Mesenchymal stem cell (in vitro differentiated cells and primary cell): ENCODE measurements around the gene NEK10.

Experiments used
- DNase-seq: peaks from one replicate; pipeline ENCODE4 v3.0.0-alpha.2; 2013
- H2AFZ ChIP-seq: one replicate; pipeline ENCODE4 v1.6.1; 2013; ENCODE audit warnings: low read depth, mild to moderate bottlenecking, control low read depth, inconsistent platforms, low read length, moderate library complexity
- H2AK5ac ChIP-seq: 2 replicates; pipeline ENCODE4 v1.6.1; 2013; ENCODE audit warnings: low read length, moderate library complexity, mild to moderate bottlenecking, inconsistent platforms; ENCODE audit not compliant: severe bottlenecking
- H2BK120ac ChIP-seq: one replicate; pipeline ENCODE4 v1.6.1; 2013; ENCODE audit warnings: low read depth, mild to moderate bottlenecking, inconsistent platforms, low read length, moderate library complexity
- H2BK12ac ChIP-seq, 2 experiments: one replicate each; pipeline ENCODE4 v1.6.1; 2013; ENCODE audit warnings: inconsistent platforms in 2 of 2, low read length in 2 of 2, mild to moderate bottlenecking in 2 of 2, moderate library complexity in 2 of 2, control low read depth in 1 of 2
- H2BK15ac ChIP-seq: one replicate; pipeline ENCODE4 v1.6.1; 2013; ENCODE audit warnings: mild to moderate bottlenecking, low read depth, inconsistent platforms; ENCODE audit not compliant: poor library complexity, severe bottlenecking
- H2BK5ac ChIP-seq: 2 replicates; pipeline ENCODE4 v1.6.1; 2013; ENCODE audit warnings: low read depth, mild to moderate bottlenecking, low read length, control low read depth, inconsistent platforms; ENCODE audit not compliant: poor library complexity, severe bottlenecking
- H3K14ac ChIP-seq, 2 experiments: one replicate each; pipeline ENCODE4 v1.6.1; 2013; ENCODE audit warnings: inconsistent platforms in 2 of 2, low read length in 2 of 2, control low read depth in 1 of 2, mild to moderate bottlenecking in 1 of 2, moderate library complexity in 1 of 2
- H3K18ac ChIP-seq, 2 experiments: one replicate each; pipeline ENCODE4 v1.6.1; 2013; ENCODE audit warnings: inconsistent platforms in 2 of 2, low read length in 2 of 2, control low read depth in 1 of 2, low read depth in 1 of 2, mild to moderate bottlenecking in 1 of 2
- H3K23ac ChIP-seq, 2 experiments: one replicate each; pipeline ENCODE4 v1.6.1; 2013; ENCODE audit warnings: inconsistent platforms in 2 of 2, low read length in 2 of 2, mild to moderate bottlenecking in 2 of 2, moderate library complexity in 2 of 2, control low read depth in 1 of 2
- H3K27ac ChIP-seq: 2 replicates; pipeline ENCODE4 v1.5.1; 2013; ENCODE audit warnings: mild to moderate bottlenecking, moderate library complexity, low read length, control low read depth, inconsistent platforms; ENCODE audit not compliant: poor library complexity, severe bottlenecking
- H3K27me3 ChIP-seq, 2 experiments: 2 replicates each; pipeline versions ENCODE4 v1.6.1 to v1.7.0; 2013; ENCODE audit warnings: low read length in 2 of 2, mild to moderate bottlenecking in 2 of 2, moderate library complexity in 2 of 2, control low read depth in 1 of 2, inconsistent platforms in 1 of 2; ENCODE audit not compliant: control insufficient read depth in 1 of 2, insufficient read depth in 1 of 2
- H3K36me3 ChIP-seq, 2 experiments: 2 replicates each; pipeline versions ENCODE4 v1.6.1 to v1.7.0; 2013; ENCODE audit warnings: low read length in 2 of 2, control low read depth in 1 of 2, inconsistent platforms in 1 of 2, low read depth in 1 of 2, mild to moderate bottlenecking in 1 of 2; ENCODE audit not compliant: insufficient read depth in 2 of 2, control insufficient read depth in 1 of 2
- H3K4ac ChIP-seq, 2 experiments: one replicate each; pipeline ENCODE4 v1.6.1; 2013; ENCODE audit warnings: inconsistent platforms in 2 of 2, low read length in 2 of 2, mild to moderate bottlenecking in 2 of 2, moderate library complexity in 2 of 2, control low read depth in 1 of 2, low read depth in 1 of 2
- H3K4me1 ChIP-seq: 2 replicates; pipeline ENCODE4 v1.6.1; 2013; ENCODE audit warnings: low read depth, low read length, control low read depth; ENCODE audit not compliant: control insufficient read depth, insufficient read depth
- H3K4me2 ChIP-seq: 2 replicates; pipeline ENCODE4 v1.6.1; 2013; ENCODE audit warnings: low read length, mild to moderate bottlenecking, inconsistent platforms; ENCODE audit not compliant: poor library complexity, severe bottlenecking
- H3K4me3 ChIP-seq, 2 experiments: 2 replicates each; pipeline versions ENCODE4 v1.5.1 to v1.7.0; 2013; ENCODE audit warnings: low read length in 2 of 2, mild to moderate bottlenecking in 2 of 2, control low read depth in 1 of 2, low read depth in 1 of 2; ENCODE audit not compliant: insufficient read depth in 1 of 2
- H3K79me1 ChIP-seq: replicated peaks from 2 replicates; pipeline ENCODE4 v1.6.1; 2013; ENCODE audit warnings: mild to moderate bottlenecking, control low read depth, low read length, inconsistent platforms; ENCODE audit not compliant: poor library complexity, severe bottlenecking
- H3K9ac ChIP-seq: 2 replicates; pipeline ENCODE4 v1.7.0; 2013; ENCODE audit warnings: mild to moderate bottlenecking, low read length, moderate library complexity
- H3K9me3 ChIP-seq: 2 replicates; pipeline ENCODE4 v1.7.0; 2013; ENCODE audit warnings: mild to moderate bottlenecking, low read length; ENCODE audit not compliant: control insufficient read depth
- H4K8ac ChIP-seq: one replicate; pipeline ENCODE4 v1.6.1; 2013; ENCODE audit warnings: inconsistent platforms, mild to moderate bottlenecking, low read length, moderate library complexity
- H4K91ac ChIP-seq: one replicate; pipeline ENCODE4 v1.6.1; 2013; ENCODE audit warnings: mild to moderate bottlenecking, low read length, inconsistent platforms
- WGBS: methylation state at CpG from one replicate; pipeline ENCODE4 v1.1.7; 2013; ENCODE audit warnings: mixed read lengths; 5-methylcytosine and 5-hydroxymethylcytosine counted together

Gene NEK10

GRCh38 chr3:27228805-27229204 is 140.4 kb downstream of the NEK10 start:
- Histone ChIP-seq H3K4me3 (no peak overlapping the region), H4K8ac (no peak overlapping the region), H2BK15ac (no peak overlapping the region), H2AK5ac (no peak overlapping the region), H4K91ac (no peak overlapping the region), H3K36me3 (peaks cover 0 to 69% of the 10 kb centered on the region in 2 experiments), H3K23ac (no peak overlapping the region), H3K14ac (no peak overlapping the region), H3K4ac (no peak overlapping the region), H3K79me1 (no peaks in the 10 kb centered on the region), H3K9me3 (peaks cover 10% of the 10 kb centered on the region), H3K27me3 (no peaks in the 10 kb centered on the region), H3K4me2 (no peak overlapping the region), H3K9ac (no peak overlapping the region), H2BK5ac (no peak overlapping the region), H2BK120ac (no peak overlapping the region), H3K4me1 (no peaks in the 10 kb centered on the region), H2BK12ac (no peak overlapping the region), H2AFZ (no peak overlapping the region), H3K27ac (no peak overlapping the region), H3K18ac (no peak overlapping the region)
- no peak for DNase-seq
- WGBS: 60% methylated on average over 1 of the region's 2 CpGs

GRCh38 chr3:27224197-27224596 is 145.0 kb downstream of the NEK10 start:
- Histone ChIP-seq H2BK15ac (no peak overlapping the region), H3K23ac (no peak overlapping the region), H2AFZ (no peak overlapping the region), H3K18ac (no peak overlapping the region), H3K36me3 (peaks cover 0 to 52% of the 10 kb centered on the region in 2 experiments), H2BK5ac (no peak overlapping the region), H2BK120ac (no peak overlapping the region), H3K27me3 (no peaks in the 10 kb centered on the region), H3K4me1 (no peaks in the 10 kb centered on the region), H3K14ac (no peak overlapping the region), H3K9ac (no peak overlapping the region), H4K91ac (no peak overlapping the region), H3K27ac (no peak overlapping the region), H2AK5ac (no peak overlapping the region), H3K79me1 (no peaks in the 10 kb centered on the region), H3K9me3 (peaks cover 3% of the 10 kb centered on the region), H2BK12ac (no peak overlapping the region), H3K4ac (no peak overlapping the region), H3K4me3 (no peak overlapping the region), H4K8ac (no peak overlapping the region), H3K4me2 (no peak overlapping the region)
- WGBS: 93% methylated on average over 3 of the region's 3 CpGs
- no peak for DNase-seq

GRCh38 chr3:27221264-27221932 is 147.8 kb downstream of the NEK10 start:
- Histone ChIP-seq H3K4me3 (no peak overlapping the region), H3K18ac (no peak overlapping the region), H2BK120ac (no peak overlapping the region), H4K91ac (no peak overlapping the region), H3K4ac (no peak overlapping the region), H3K36me3 (peaks cover 0 to 35% of the 10 kb centered on the region in 2 experiments), H3K79me1 (no peaks in the 10 kb centered on the region), H3K4me1 (no peaks in the 10 kb centered on the region), H2BK12ac (no peak overlapping the region), H3K9ac (no peak overlapping the region), H2AFZ (no peak overlapping the region), H2AK5ac (no peak overlapping the region), H4K8ac (no peak overlapping the region), H3K14ac (no peak overlapping the region), H3K23ac (no peak overlapping the region), H3K27ac (no peak overlapping the region), H3K27me3 (no peaks in the 10 kb centered on the region), H2BK5ac (no peak overlapping the region), H3K4me2 (no peak overlapping the region), H3K9me3 (peaks cover 3% of the 10 kb centered on the region), H2BK15ac (no peak overlapping the region)
- no peak for DNase-seq
- 100% methylated on average over 1 of the region's 1 CpG for WGBS

DNA sequence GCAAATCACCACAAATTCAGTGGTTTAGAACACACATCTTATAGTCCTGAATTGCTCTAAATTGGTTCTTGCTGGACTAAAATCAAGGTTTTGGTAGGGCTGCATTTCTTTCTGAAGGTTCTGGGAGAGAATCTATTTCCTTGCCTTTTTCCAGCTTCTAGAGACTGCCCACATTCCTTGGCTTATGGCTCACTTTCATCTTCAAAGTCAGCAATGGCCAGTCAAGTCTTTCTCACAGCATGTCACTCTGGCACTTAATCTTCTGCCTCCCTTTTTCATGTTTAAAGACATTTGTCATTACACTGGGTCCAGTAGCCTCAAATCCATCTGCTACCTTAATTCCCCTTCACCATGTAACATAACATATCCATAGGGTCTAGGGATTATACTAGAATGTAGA is 149.0 kb downstream of the NEK10 start:
- H2BK15ac ChIP-seq: no peak overlapping the region
- H3K4me1 ChIP-seq: no peaks in the 10 kb centered on the region
- no peak overlapping the region for H3K4ac ChIP-seq
- H3K18ac ChIP-seq: no peak overlapping the region
- H3K9ac ChIP-seq: no peak overlapping the region
- H3K4me3 ChIP-seq: no peak overlapping the region
- no peak overlapping the region for H3K27ac ChIP-seq
- no peak overlapping the region for H4K91ac ChIP-seq
- H3K23ac ChIP-seq: no peak overlapping the region
- H3K27me3 ChIP-seq: no peaks in the 10 kb centered on the region
- no peak overlapping the region for H3K4me2 ChIP-seq
- H2BK5ac ChIP-seq: no peak overlapping the region
- no peak overlapping the region for H2BK120ac ChIP-seq
- DNase-seq: no peak
- H2BK12ac ChIP-seq: no peak overlapping the region
- H3K9me3 ChIP-seq: peaks cover 3% of the 10 kb centered on the region
- H2AK5ac ChIP-seq: no peak overlapping the region
- H4K8ac ChIP-seq: no peak overlapping the region
- H2AFZ ChIP-seq: no peak overlapping the region
- peaks cover 0 to 34% of the 10 kb centered on the region in 2 experiments for H3K36me3 ChIP-seq
- no peak overlapping the region for H3K14ac ChIP-seq
- no peaks in the 10 kb centered on the region for H3K79me1 ChIP-seq
